Activated B cell treated with CpG ODN at 0.5 μM for 24 hours (primary cell): ENCODE measurements around the gene NFYA. TPM values are rescaled to one million over a fixed set of nuclear protein-coding genes. Genes with fewer than 3 reads are reported as not detected.

Source experiments
- ATAC-seq: fragments of 200-7000 bp; cut with Tn5 transposase; one replicate; pipeline ENCODE4 v1.10.0; 2021; ENCODE audit warnings: low read depth, mild to moderate bottlenecking, moderate library complexity
- CTCF ChIA-PET: fragments of 350-600 bp; sonication (Branson Sonifier 250); formaldehyde crosslinking; loops from one replicate; lab custom pipeline; 2021; ENCODE audit warnings: antibody characterized with exemption; lab: Charles Lee
- POLR2A ChIA-PET: fragments of 350-600 bp; sonication (Branson Sonifier 250); formaldehyde crosslinking; loops from one replicate; lab custom pipeline; 2021; ENCODE audit warnings: antibody characterized with exemption; lab: Charles Lee
- DNase-seq: peaks from one replicate; pipeline ENCODE4 v3.0.0; 2022
- H3K27ac Mint-ChIP-seq: one replicate; pipeline ENCODE4 v1.8.0; 2020; ENCODE audit warnings: mixed read lengths
- H3K27me3 Mint-ChIP-seq: one replicate; pipeline ENCODE4 v1.8.0; 2021; ENCODE audit warnings: mixed read lengths
- H3K36me3 Mint-ChIP-seq: one replicate; pipeline ENCODE4 v1.8.0; 2021; ENCODE audit warnings: low read depth, mixed read lengths
- H3K4me1 Mint-ChIP-seq: one replicate; pipeline ENCODE4 v1.8.0; 2021; ENCODE audit warnings: mixed read lengths
- H3K4me3 Mint-ChIP-seq: one replicate; pipeline ENCODE4 v1.8.0; 2020; ENCODE audit warnings: mild to moderate bottlenecking, mixed read lengths
- H3K9me3 Mint-ChIP-seq: one replicate; pipeline ENCODE4 v1.8.0; 2020; ENCODE audit warnings: mixed read lengths
- intact Hi-C: fragments of 100-400 bp; cut with micrococcal nuclease; formaldehyde crosslinking; loops from one replicate; pipeline ENCODE4 v1.15.1; 2024
- total RNA-seq: library from RNA; stranded (reverse); gene quantifications from 2 replicates; pipeline ENCODE4 v1.2.3, GENCODE V29; 2022
- TF ChIP-seq, protein P1 (sequence below): fragments of 200-600 bp; IDR thresholded peaks from one replicate; pipeline ENCODE4 v1.8.0; 2022; ENCODE audit warnings: antibody characterized with exemption, mild to moderate bottlenecking

NFYA gene
- total RNA-seq, 1 donor from 2014 or later, result 35.1 TPM

GRCh38 chr6:41036186-41036585 lies 36.6 kb upstream of the NFYA start:
- ChIA-PET CTCF (interaction anchor here (1.5 kb wide), 1 partner anchor 8 kb away, joined by 12 read pairs; no protein-coding TSS in a partner anchor), POLR2A (no interaction called here)
- no peaks in the 10 kb centered on the region for H3K27me3 Mint-ChIP-seq
- TF ChIP-seq, protein P1, sequence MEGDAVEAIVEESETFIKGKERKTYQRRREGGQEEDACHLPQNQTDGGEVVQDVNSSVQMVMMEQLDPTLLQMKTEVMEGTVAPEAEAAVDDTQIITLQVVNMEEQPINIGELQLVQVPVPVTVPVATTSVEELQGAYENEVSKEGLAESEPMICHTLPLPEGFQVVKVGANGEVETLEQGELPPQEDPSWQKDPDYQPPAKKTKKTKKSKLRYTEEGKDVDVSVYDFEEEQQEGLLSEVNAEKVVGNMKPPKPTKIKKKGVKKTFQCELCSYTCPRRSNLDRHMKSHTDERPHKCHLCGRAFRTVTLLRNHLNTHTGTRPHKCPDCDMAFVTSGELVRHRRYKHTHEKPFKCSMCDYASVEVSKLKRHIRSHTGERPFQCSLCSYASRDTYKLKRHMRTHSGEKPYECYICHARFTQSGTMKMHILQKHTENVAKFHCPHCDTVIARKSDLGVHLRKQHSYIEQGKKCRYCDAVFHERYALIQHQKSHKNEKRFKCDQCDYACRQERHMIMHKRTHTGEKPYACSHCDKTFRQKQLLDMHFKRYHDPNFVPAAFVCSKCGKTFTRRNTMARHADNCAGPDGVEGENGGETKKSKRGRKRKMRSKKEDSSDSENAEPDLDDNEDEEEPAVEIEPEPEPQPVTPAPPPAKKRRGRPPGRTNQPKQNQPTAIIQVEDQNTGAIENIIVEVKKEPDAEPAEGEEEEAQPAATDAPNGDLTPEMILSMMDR, result no peak
- H3K27ac Mint-ChIP-seq, result no peak overlapping the region
- no peak for ATAC-seq
- no peak overlapping the region for H3K4me3 Mint-ChIP-seq
- H3K4me1 Mint-ChIP-seq, result no peaks in the 10 kb centered on the region
- DNase-seq, result no peak
- intact Hi-C loops, result no loop called here
- no peaks in the 10 kb centered on the region for H3K9me3 Mint-ChIP-seq
- H3K36me3 Mint-ChIP-seq, result no peaks in the 10 kb centered on the region

DNA sequence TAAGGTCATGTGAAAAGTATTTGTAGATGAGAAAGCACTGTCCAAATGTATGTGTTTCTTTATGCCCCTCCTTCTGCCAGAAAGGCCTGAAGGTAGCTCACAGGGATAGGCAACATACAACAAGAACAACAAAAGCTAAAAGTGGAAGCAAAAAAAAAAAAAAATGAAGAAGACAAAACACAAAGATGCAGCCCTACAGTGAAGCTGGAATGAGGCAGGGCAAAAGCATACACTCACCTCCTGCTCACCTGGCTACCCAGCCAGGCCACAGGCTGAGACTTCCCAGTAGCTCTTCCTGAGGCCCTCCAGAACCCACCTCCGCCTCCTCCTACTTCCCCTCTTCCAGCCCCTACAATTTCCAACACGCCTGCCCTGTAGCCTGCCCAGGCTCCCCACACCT lies 36.2 kb upstream of the NFYA start:
- DNase-seq, result no peak
- ChIA-PET POLR2A (no interaction called here), CTCF (interaction anchor here (0.9 to 1.5 kb wide), 2 partner anchors 9 to 20 kb away, joined by 3 to 12 read pairs; no protein-coding TSS in a partner anchor)
- Mint-ChIP-seq H3K4me3 (no peak overlapping the region), H3K4me1 (no peaks in the 10 kb centered on the region), H3K27ac (no peak overlapping the region), H3K9me3 (no peaks in the 10 kb centered on the region), H3K27me3 (no peaks in the 10 kb centered on the region), H3K36me3 (no peaks in the 10 kb centered on the region)
- ATAC-seq, result no peak
- intact Hi-C loops, result no loop called here
- TF ChIP-seq, protein P1, result no peak

DNA sequence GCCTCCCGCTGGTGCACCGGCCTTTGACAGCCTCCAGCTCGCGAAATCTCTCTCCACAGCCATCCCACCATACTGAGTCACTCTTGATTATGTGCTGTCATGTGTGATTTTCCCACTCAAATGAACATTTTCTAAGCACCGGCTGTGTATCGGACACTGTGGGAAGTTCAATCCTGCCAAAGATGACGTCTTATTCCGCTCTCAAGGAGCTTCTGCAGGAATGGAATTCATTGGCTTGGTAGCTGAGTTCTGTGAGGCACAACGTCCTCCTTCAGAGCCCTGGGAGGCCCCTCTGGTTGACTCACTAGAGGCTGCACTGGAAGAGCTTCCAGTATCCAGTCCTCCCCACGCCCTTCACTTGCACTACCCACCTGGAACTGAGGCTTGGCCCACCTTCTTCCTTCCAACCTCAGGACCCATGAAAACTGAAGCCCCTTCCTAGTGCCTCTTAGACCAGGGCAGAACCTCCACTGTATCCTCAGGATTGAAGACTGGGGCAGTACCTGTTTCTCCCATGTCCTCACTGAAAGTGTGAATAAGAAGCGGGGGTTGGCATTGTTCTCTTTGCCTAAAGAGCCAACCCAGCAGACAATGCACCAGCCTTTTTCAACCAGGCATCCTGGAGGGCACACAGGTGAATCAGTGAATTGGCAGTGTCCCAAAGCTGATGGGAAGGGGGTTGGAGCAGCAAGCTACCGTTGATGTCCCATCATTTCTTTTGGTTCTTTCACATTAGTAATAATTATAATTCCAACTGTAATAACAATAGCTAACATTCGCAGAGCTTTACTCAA lies 35.5 kb upstream of the NFYA start:
- intact Hi-C loops, result no loop called here
- ATAC-seq (no peak), DNase-seq (no peak)
- no peak overlapping the region for H3K27ac Mint-ChIP-seq
- no peak overlapping the region for H3K4me3 Mint-ChIP-seq
- CTCF ChIA-PET, result interaction anchor here (0.9 to 1.5 kb wide), 3 partner anchors 10 to 19 kb away, joined by 3 to 12 read pairs (median 3); no protein-coding TSS in a partner anchor
- POLR2A ChIA-PET, result no interaction called here
- TF ChIP-seq, protein P1, result no peak
- H3K4me1 Mint-ChIP-seq, result no peaks in the 10 kb centered on the region
- H3K36me3 Mint-ChIP-seq, result peaks cover 1% of the 10 kb centered on the region
- H3K27me3 Mint-ChIP-seq, result no peaks in the 10 kb centered on the region
- H3K9me3 Mint-ChIP-seq, result no peaks in the 10 kb centered on the region

- CTCF ChIA-PET, result interaction anchor here (1.1 to 2.3 kb wide), 3 partner anchors 10 to 1676 kb away, joined by 3 to 20 read pairs (median 4); no protein-coding TSS in a partner anchor
Measured at GRCh38 chr6:41038205-41038604, 34.6 kb upstream of the NFYA start.

More at GRCh38 chr6:41038205-41038604, 34.6 kb upstream of the NFYA start:
- no peak overlapping the region for H3K4me3 Mint-ChIP-seq
- H3K36me3 Mint-ChIP-seq, result peaks cover 1% of the 10 kb centered on the region
- intact Hi-C loops, result no loop called here
- H3K4me1 Mint-ChIP-seq, result no peaks in the 10 kb centered on the region
- H3K27ac Mint-ChIP-seq, result no peak overlapping the region
- DNase-seq (no peak), ATAC-seq (no peak)
- TF ChIP-seq, protein P1, result no peak
- no peaks in the 10 kb centered on the region for H3K9me3 Mint-ChIP-seq
- POLR2A ChIA-PET, result no interaction called here
- H3K27me3 Mint-ChIP-seq, result no peaks in the 10 kb centered on the region
